ENCODE data around the gene DCLK1.
"Not testable (repeated sequence)": the region's sequence is repeated elsewhere in the genome, so short reads cannot be mapped to it uniquely, and the experiment has no call there.

The DCLK1 gene

GRCh38 chr13:36031490-36031889 lies 99.7 kb downstream of the DCLK1 start:
- no peak for DNase-seq

DNA sequence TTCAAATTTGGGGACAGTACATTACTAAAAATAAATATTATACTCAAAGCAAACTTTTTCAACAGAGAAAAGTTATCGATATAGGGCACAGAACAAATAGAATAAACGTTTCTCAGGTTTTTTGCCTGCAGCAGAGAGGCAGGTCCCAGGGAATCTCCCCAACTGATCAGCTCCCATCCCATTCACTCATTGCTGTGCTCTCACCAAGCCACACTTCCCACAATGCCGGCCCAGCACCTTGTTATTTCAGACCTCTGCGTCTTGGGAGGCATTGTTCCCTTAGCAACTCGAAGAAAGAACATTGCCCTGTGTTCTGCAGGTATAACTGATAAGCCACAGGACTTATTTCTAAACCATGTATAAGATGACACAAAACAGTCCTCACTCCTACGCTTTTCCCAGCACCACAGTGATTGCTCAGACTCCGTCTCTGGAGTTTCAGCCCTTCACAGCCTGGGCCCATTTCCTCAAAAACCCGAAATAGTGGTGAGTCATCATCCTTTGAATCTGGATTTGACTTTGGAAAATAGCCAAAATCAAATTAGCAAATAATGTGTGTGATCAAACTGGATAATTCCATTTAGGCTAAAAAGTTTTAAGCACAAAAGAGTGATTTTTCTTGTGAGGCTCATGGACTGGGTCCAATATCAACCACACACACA lies 100.4 kb downstream of the DCLK1 start:
- DNase-seq: no peak

- DNase-seq: no peak
Measured at GRCh38 chr13:36029166-36029565, 102.0 kb downstream of the DCLK1 start.

DNA sequence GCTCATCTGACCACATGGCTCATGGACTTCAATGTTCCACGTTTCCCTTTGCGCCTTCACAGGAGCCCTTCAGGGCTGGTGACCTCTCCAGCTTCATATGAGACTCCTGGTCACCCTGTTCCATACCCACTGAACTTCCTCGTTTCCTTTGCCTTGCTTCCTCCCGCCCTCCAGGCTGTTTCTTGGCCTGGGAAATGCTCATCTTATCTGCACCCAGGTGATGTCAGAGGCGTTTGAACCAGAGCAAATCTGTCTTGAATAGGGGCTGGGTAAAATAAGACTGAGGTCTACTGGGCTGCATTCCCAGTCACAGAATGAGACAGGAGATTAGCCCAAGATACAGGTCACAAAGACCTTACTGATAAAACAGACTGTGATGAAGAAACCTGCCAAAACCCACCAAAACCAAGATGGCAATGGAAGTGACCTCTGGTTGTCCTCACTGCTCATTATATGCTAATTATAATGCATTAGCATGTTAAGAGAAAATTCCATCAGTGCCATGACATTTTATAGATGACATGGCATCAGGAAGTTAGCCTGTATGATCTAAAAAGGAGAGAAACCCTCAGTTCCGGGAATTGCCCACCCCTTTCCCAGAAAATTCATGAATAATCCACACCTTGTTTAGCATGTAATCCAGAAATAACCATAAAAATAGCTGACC lies 102.7 kb downstream of the DCLK1 start:
- DNase-seq: no peak

DNA sequence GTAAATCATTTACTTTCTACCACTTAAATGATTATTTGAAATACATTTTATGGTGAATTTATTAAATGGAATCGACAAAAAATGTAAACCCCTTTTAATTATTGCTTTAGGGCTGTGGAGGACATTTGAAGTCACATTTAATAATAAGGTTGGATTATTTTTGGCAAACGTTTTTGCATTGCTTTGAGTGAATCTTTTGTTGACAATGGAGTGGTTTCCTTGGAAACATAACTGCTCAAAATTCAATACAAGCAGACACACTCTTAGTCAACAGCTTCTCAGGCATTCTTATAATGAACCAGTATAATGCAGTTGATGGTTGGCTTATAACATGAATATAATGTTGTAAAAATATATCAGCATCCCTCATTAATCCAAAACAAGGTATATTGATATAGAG lies 104.7 kb downstream of the DCLK1 start:
- DNase-seq: no peak

GRCh38 chr13:36014763-36015162 lies 116.4 kb downstream of the DCLK1 start:
- DNase-seq: no peak

GRCh38 chr13:36006894-36007675 lies 124.1 kb downstream of the DCLK1 start:
- DNase-seq: no peak

- DNase-seq: no peak
Measured at GRCh38 chr13:36006347-36006746, 124.8 kb downstream of the DCLK1 start.

DNA sequence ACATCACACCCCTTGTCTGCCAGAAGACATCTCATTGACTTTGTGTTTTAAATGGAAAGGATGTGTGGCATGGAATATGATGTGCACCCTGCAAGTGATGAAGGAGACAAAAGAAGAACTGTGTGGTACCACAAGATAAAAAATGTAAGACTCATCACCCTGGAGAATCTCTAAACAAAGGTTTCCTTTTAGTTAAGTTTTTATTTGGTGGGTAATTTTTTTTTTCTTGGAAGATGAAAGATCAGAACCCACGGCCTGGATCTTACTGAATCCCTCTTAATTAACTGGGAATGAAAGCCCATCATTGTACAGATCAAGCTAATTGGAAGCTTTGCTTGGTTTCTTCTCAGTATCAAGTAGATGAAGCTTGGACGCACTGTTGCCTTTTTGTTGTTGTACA lies 129.6 kb downstream of the DCLK1 start:
- DNase-seq: no peak

DNA sequence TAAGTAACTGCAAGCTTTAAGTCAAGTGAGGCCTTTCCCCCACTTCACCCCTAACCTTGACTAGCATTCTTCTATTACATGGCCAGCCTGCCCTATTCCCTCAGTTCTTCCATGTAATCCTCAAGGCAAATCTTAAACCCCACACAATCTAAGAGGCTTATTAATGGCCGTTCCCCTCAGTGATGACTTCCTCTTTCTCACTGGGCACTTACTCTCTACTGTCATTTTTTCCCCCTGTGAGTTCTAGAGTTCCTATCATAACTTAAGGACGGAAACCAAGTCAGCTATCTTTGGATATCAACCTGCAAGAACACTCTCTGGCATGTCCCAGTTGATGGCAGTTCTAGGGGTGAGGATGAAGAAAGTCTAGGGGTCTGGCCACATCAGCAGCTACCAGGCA lies 131.2 kb downstream of the DCLK1 start:
- DNase-seq: no peak

GRCh38 chr13:35996360-35996759 lies 134.8 kb downstream of the DCLK1 start:
- no peak for DNase-seq

- DNase-seq: no peak
Measured at GRCh38 chr13:35995136-35995535, 136.0 kb downstream of the DCLK1 start.

- DNase-seq: no peak
Measured at GRCh38 chr13:35994131-35994966, 136.8 kb downstream of the DCLK1 start.

DNA sequence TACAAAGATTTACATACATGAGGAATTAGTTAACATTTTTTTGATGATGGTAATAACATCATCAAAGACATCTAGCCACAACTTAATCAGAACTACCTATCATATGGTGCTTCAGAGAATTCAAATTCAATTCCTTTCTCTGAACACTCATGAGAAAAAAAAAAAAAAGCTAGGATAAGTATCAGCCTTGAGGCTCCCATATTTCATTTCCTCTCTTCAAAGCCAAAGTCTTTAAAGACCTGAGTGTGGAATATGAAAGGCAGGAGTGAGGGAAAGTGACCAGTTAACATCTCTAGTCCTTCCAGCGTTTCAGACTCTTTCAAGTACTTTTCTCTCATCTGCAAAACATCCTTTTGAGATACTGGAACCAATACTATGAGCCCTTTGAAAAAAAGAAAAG lies 137.5 kb downstream of the DCLK1 start:
- DNase-seq: no peak

- no peak for DNase-seq
Measured at GRCh38 chr13:35992964-35993363, 138.2 kb downstream of the DCLK1 start.

DNA sequence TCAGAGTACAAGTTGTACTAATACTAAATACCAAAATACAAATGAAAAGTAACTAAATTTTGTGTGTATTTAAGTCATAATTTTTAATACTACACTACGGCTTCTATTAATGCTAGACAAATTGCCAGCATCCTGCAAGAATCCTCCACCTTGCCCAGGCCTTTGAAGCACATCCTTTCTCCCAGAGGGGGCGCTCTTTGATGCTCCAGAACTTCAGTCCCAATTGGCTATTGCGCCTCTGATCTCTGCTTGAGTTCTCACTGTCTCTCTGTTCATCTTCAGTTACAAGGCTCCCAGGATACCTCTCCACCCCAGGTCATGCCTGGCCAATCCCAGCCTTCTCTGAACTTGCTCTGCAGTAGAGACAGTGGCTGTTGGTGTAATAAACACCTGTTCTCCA lies 141.0 kb downstream of the DCLK1 start:
- no peak for DNase-seq

DNA sequence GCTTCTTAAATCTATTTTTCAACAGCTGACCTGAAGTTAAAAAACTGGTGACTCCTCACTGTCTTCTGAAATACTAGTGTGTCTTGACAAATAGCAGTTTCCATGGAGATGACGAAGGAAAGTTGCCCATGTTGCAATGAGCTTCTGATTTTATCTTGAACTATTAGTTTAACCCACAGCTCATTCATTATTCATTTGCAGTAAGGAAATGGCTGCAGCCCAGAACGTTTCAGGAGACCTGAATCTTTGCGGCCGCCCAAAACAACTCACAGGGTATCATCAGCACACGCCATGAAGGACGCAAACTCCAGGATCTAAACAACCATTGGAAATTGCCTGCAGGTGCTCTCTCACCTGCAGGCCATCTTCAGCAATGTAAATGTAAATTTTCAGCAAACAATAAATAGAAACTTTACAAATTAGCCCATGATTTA lies 142.5 kb downstream of the DCLK1 start:
- DNase-seq: no peak

DNA sequence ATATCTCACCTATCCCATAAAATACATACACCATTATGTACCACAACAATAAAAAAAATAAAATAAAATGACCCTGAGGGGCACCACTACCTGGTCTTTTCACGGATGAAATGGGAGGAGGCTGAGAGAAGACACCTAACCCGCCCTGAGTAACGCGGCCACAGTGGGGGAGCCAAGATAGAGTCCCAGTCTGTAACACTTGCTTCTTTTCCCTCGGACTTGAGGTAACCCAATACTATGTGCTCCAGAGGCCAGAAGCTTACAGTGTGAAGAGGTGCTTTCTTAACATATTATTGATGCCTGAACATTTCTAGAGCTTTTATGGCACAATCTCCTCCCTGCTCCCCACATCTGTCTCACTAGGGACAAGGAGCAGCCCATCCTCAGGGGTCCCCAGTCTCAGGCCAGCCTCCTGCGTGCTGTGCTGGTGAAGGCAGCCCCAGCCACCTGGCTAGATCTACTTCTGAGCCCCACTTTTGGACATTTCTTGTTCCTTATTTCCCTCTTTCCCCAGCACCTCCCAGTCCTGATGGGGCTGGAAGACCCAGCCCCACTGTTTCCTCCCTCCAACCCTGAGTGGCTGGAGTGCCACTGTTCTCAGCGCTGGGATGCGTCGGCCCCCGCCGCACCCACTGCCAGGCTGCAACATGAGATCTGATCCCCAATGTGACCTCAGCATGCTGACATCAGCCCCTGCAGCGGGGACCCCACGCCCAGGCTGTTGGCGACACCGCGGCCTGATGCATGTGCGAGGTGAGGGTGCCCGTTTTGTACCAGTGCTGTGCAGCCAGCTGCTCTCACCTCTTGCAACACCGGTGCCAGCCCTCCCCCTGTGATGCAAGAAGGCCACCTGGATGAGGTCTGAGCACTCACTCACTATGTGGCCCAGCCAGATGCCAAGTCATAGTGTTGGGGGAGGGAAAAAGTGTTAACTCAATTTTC lies 143.3 kb downstream of the DCLK1 start:
- peak in 1 of 2 experiments; percentile 19 for DNase-seq

DNA sequence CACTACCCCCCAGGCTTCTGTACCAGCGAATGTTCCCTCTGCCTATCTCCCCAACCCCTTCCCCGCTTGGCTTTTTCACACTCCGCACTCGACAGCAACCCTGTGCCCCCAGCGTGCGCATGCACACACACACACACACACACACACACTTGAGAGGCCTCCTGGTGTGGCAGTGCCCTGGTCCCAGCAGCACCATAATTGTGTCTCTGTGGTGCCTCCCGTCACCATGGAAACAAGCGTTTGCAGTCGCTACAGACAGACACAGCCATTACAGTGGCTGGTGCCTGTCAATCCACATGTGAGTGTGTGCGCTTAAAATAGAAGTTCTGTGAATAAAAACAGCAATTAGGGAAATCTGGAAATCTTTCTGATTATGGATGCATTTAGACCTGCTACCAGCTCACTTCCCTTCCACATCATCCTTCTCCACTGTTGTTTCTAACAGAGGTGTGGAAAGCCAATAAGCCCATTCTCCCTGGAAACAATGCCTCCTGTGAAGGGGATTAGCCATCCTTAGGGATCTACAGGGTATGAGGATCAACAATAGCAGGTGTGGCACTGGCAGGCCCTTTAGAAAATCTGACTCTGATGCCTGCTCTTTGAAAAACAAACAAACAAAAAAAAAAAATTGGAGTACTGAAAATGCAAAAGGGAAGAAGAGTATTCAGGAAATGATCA lies 146.3 kb downstream of the DCLK1 start:
- DNase-seq: peak; percentile 70 to 74

- DNase-seq: no peak
Measured at GRCh38 chr13:35984287-35984686, 146.9 kb downstream of the DCLK1 start.

DNA sequence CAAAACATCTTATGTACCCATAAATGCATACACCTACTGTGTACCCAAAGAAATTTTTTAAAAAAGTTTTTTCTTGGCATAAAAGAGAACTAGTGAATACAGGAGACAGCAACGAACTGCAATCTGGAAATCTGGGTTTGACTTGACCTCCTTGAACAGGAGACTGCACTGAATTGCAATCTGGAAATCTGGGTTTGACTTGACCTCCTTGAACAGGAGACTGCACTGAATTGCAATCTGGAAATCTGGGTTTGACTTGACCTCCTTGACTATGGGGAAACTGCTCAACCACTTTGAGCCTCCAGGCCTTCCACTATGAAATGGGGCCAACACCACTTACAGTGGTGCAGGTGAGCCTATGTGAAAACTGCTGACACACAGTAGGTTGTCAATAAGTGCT lies 147.5 kb downstream of the DCLK1 start:
- not testable (repeated sequence) for DNase-seq
